NB4 (cell line): Measurements from ENCODE around the gene UGT8.

Source experiments
- DNase-seq: peaks from one replicate; pipeline ENCODE4 v3.0.0; 2010; ENCODE audit warnings: low read depth
- H3K4me3 ChIP-seq: one replicate; pipeline ENCODE4 v1.5.1; 2011; ENCODE audit warnings: mild to moderate bottlenecking, low read depth, low read length, moderate library complexity
- CTCF ChIP-seq: IDR thresholded peaks from one replicate; pipeline ENCODE4 v1.5.1; 2012; ENCODE audit warnings: low read depth, low read length
- MAX ChIP-seq: IDR thresholded peaks from 2 replicates; pipeline ENCODE4 v1.6.1; 2011; ENCODE audit warnings: low read depth, low read length
- MYC ChIP-seq: IDR thresholded peaks from 2 replicates; pipeline ENCODE4 v1.6.1; 2011; ENCODE audit warnings: low read depth, low read length
- POLR2A ChIP-seq: IDR thresholded peaks from 2 replicates; pipeline ENCODE4 v1.6.1; 2011; ENCODE audit warnings: mild to moderate bottlenecking; ENCODE audit not compliant: insufficient read length; ENCODE audit errors: extremely low read depth

The UGT8 gene

GRCh38 chr4:114725066-114725465, 126.5 kb downstream of the UGT8 start:
- TF ChIP-seq MYC, result no peak
- TF ChIP-seq POLR2A, result no peak
- no peak for TF ChIP-seq MAX
- no peak for TF ChIP-seq CTCF
- H3K4me3 ChIP-seq, result no peak overlapping the region
- no peak for DNase-seq

DNA sequence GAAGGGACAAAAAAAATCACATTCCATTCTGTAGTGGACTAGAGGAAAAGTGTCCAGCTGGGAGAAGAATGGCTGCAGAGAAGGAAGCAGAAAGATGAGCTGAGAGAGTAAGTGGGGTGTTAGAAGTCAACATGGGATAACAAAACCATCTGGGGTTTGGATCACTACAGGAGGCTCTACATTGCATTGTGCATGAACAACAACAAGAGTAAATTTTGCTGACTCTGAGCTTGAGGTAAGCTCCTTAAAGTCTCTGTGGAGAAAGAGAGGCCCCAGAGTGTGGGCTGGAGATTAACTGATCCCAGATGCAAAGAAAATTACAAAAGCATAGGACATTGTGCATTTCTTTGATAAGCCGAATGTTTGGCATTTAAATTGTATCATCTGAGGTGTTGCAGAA, 128.9 kb downstream of the UGT8 start:
- no peak for DNase-seq
- H3K4me3 ChIP-seq, result no peak overlapping the region
- TF ChIP-seq POLR2A (no peak), MAX (no peak), CTCF (no peak), MYC (no peak)
